ENCODE data around the gene POC1B.

The POC1B gene

DNA sequence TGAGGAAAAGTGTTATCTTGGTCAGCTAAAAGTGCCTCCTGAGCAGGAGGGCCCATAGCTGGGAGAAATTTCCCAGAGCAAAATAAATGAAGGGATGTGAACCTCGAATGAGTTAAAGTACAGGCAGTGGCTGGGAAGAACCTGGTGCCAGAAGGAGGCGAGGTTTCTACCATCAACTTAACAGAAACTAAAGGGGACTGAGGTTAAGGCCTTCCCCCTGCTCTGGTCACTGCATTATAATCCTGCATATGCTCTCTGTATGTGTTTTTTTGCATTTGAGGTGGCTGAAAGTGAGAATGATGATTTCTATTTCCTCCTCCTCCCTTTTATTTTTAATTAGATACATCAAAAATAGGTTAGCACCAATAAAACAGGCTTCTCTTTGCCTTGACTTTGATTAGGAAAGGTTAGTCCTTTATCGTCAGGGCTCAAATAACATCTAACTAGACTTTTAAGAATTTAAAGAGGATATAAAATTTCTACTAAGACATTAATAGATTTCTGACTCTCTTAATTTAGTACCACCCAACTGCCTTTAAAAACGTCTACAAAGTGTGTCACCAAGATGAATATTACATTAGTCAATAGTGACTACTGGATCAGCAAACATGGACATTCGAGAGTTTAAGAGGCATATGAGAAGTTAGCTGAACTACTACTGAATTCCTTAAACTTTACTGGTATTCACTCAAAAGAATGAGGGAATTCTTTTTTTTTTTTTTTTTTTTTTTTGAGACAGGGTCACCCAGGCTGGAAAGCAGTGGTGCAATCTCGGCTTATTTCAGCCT is 50.5 kb downstream of the POC1B start:
- Histone ChIP-seq H3K79me2 (ENCODE audit: insufficient read depth, low read depth) (no peaks in the 10 kb centered on the region), H3K4me1 (ENCODE audit: low read depth, poor library complexity, severe bottlenecking) (peaks cover 51% of the 10 kb centered on the region), H2AFZ (ENCODE audit: low read depth) (no peak overlapping the region), H3K9ac (peak overlapping the region; percentile 7; the same call in 1 of the 2 replicates), H3K27ac (peak overlapping the region; percentile 38; the same call in 1 of the 2 replicates), H3K27me3 (ENCODE audit: insufficient read depth, low read depth) (no peaks in the 10 kb centered on the region), H3K36me3 (ENCODE audit: insufficient read depth) (no peaks in the 10 kb centered on the region), H3K4me2 (peak overlapping the region; percentile 81), H3K4me3 (IDR thresholded peaks at IDR 0.05; ENCODE audit: insufficient read depth, low read depth, low read length) (no peak overlapping the region), H4K20me1 (ENCODE audit: insufficient read depth) (no peaks in the 10 kb centered on the region)
- TF ChIP-seq, protein P1, sequence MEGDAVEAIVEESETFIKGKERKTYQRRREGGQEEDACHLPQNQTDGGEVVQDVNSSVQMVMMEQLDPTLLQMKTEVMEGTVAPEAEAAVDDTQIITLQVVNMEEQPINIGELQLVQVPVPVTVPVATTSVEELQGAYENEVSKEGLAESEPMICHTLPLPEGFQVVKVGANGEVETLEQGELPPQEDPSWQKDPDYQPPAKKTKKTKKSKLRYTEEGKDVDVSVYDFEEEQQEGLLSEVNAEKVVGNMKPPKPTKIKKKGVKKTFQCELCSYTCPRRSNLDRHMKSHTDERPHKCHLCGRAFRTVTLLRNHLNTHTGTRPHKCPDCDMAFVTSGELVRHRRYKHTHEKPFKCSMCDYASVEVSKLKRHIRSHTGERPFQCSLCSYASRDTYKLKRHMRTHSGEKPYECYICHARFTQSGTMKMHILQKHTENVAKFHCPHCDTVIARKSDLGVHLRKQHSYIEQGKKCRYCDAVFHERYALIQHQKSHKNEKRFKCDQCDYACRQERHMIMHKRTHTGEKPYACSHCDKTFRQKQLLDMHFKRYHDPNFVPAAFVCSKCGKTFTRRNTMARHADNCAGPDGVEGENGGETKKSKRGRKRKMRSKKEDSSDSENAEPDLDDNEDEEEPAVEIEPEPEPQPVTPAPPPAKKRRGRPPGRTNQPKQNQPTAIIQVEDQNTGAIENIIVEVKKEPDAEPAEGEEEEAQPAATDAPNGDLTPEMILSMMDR (conservative IDR thresholded peaks at IDR 0.05; ENCODE audit: low read depth, low read length): no peak

DNA sequence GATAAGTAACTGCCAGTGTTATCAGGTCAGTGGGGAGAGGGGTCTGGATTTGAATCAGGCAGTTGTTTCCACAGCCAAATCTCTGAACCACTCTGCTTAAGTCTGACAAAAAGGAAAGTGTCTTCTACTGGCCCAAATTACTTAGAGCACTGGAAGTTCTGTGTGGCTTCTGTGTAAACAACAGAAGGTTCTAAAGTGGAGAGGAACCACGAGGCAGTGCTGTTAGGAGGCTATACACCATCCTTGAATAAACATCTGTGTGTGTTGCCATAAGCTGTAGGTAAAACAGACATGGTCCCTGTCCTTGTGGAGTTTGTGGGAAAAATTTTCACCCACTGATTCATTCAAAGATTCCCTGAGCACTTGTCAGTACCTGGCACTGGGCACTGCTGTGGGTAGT is 51.2 kb downstream of the POC1B start:
- no peaks in the 10 kb centered on the region for H3K79me2 ChIP-seq (ENCODE audit: insufficient read depth, low read depth)
- H3K27ac ChIP-seq: peak overlapping the region; percentile 38; the same call in 1 of the 2 replicates
- no peak overlapping the region for H2AFZ ChIP-seq (ENCODE audit: low read depth)
- no peaks in the 10 kb centered on the region for H4K20me1 ChIP-seq (ENCODE audit: insufficient read depth)
- H3K4me1 ChIP-seq (ENCODE audit: low read depth, poor library complexity, severe bottlenecking): peaks cover 57% of the 10 kb centered on the region
- H3K4me2 ChIP-seq: peak overlapping the region; percentile 81
- H3K4me3 ChIP-seq (IDR thresholded peaks at IDR 0.05; ENCODE audit: insufficient read depth, low read depth, low read length): no peak overlapping the region
- no peaks in the 10 kb centered on the region for H3K36me3 ChIP-seq (ENCODE audit: insufficient read depth)
- no peaks in the 10 kb centered on the region for H3K27me3 ChIP-seq (ENCODE audit: insufficient read depth, low read depth)
- H3K9ac ChIP-seq: peak overlapping the region; percentile 7; the same call in 1 of the 2 replicates
- TF ChIP-seq, protein P1 (conservative IDR thresholded peaks at IDR 0.05; ENCODE audit: low read depth, low read length): no peak

DNA sequence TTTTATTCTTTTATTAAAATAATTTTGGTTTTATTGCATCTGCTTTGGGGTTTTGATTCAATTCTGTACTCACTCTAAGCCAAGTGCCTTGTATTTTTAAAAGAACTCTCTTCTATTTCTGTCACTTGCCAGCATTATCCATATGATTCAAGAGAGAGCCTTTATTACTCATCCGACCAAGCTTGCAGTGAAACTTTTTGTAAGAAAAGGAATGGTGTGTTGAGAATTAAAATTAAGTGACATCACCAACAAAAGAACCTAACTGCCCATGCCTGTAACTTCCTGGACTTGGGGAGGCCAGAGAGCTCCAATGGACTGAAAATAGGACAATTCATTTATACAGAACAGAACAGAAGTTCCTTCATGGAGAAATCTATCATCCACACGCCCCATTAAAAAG is 53.3 kb downstream of the POC1B start:
- H3K36me3 ChIP-seq (ENCODE audit: insufficient read depth): no peaks in the 10 kb centered on the region
- H3K79me2 ChIP-seq (ENCODE audit: insufficient read depth, low read depth): no peaks in the 10 kb centered on the region
- H3K4me1 ChIP-seq (ENCODE audit: low read depth, poor library complexity, severe bottlenecking): peaks cover 78% of the 10 kb centered on the region
- no peak overlapping the region for H3K4me2 ChIP-seq
- H2AFZ ChIP-seq (ENCODE audit: low read depth): no peak overlapping the region
- TF ChIP-seq, protein P1 (conservative IDR thresholded peaks at IDR 0.05; ENCODE audit: low read depth, low read length): no peak
- H3K9ac ChIP-seq: no peak overlapping the region
- H3K27me3 ChIP-seq (ENCODE audit: insufficient read depth, low read depth): no peaks in the 10 kb centered on the region
- no peak overlapping the region for H3K4me3 ChIP-seq (IDR thresholded peaks at IDR 0.05; ENCODE audit: insufficient read depth, low read depth, low read length)
- H4K20me1 ChIP-seq (ENCODE audit: insufficient read depth): no peaks in the 10 kb centered on the region
- no peak overlapping the region for H3K27ac ChIP-seq

DNA sequence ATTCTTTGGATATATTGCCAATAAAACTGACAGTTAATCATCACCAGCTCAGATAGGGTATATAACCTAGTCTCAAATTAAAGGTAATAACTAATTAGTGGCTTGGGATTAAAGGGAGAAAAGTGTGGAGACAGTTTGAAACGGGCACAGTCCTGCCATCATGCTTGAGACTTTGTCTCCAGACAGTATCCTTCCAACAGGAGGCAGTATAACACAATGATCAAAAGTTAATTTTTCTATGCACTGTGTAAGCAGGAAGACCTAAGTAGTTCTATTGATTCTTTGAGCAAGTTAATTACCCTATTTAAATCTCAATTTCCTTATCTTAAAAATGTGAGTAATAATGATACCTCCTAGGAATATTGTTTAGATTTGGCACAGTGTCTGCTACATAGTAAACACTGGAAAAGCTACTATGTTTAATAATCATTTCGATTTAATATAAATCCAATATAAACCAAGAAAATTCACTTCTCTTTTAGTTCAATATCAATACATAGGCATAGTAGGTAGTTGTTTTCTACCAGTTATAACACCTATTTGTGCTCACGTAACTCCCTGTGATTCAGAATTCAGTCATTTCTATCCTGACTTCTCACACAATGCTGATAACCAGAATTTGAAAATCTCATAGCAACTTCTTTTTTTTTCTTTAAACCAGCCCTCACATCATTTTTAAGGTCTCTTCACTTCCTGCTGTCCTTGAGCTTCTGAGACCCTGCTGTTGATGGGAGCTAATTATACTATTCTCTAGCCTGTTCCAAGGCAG is 54.9 kb downstream of the POC1B start:
- H3K4me1 ChIP-seq (ENCODE audit: low read depth, poor library complexity, severe bottlenecking): peaks cover 80% of the 10 kb centered on the region
- no peak overlapping the region for H3K9ac ChIP-seq
- H2AFZ ChIP-seq (ENCODE audit: low read depth): no peak overlapping the region
- TF ChIP-seq, protein P1 (conservative IDR thresholded peaks at IDR 0.05; ENCODE audit: low read depth, low read length): peak; percentile 54
- no peaks in the 10 kb centered on the region for H3K27me3 ChIP-seq (ENCODE audit: insufficient read depth, low read depth)
- H3K79me2 ChIP-seq (ENCODE audit: insufficient read depth, low read depth): no peaks in the 10 kb centered on the region
- 0 out of 2 replicates have a peak overlapping the region, but pooled peaks have one; percentile 8 for H3K4me2 ChIP-seq
- no peaks in the 10 kb centered on the region for H3K36me3 ChIP-seq (ENCODE audit: insufficient read depth)
- H3K27ac ChIP-seq: no peak overlapping the region
- no peaks in the 10 kb centered on the region for H4K20me1 ChIP-seq (ENCODE audit: insufficient read depth)
- H3K4me3 ChIP-seq (IDR thresholded peaks at IDR 0.05; ENCODE audit: insufficient read depth, low read depth, low read length): no peak overlapping the region
